Astrocyte of the spinal cord (primary cell): ENCODE results near the gene MCU.

Experiments used
- DNase-seq: peaks from one replicate; pipeline ENCODE4 v3.0.0; 2011; ENCODE audit warnings: low read depth, low spot score
- H3K4me3 ChIP-seq: 2 replicates; pipeline ENCODE4 v1.5.1; 2011; ENCODE audit warnings: low read depth, mild to moderate bottlenecking, low read length, moderate library complexity
- in situ Hi-C: cut with HindIII; loops from 2 replicates; pipeline ENCODE4 v1.10.0; 2017; ENCODE audit warnings: low sequenced_read_pairs
- TF ChIP-seq, protein P1 (sequence below): IDR thresholded peaks from 2 replicates; pipeline ENCODE4 v1.5.1; 2012; ENCODE audit warnings: low read depth, mild to moderate bottlenecking, low read length, inconsistent platforms

Gene MCU

GRCh38 chr10:72796042-72796441 is 104.1 kb downstream of the MCU start:
- in situ Hi-C loops, result no loop called here
- no peak overlapping the region for H3K4me3 ChIP-seq
- TF ChIP-seq, protein P1, sequence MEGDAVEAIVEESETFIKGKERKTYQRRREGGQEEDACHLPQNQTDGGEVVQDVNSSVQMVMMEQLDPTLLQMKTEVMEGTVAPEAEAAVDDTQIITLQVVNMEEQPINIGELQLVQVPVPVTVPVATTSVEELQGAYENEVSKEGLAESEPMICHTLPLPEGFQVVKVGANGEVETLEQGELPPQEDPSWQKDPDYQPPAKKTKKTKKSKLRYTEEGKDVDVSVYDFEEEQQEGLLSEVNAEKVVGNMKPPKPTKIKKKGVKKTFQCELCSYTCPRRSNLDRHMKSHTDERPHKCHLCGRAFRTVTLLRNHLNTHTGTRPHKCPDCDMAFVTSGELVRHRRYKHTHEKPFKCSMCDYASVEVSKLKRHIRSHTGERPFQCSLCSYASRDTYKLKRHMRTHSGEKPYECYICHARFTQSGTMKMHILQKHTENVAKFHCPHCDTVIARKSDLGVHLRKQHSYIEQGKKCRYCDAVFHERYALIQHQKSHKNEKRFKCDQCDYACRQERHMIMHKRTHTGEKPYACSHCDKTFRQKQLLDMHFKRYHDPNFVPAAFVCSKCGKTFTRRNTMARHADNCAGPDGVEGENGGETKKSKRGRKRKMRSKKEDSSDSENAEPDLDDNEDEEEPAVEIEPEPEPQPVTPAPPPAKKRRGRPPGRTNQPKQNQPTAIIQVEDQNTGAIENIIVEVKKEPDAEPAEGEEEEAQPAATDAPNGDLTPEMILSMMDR, result no peak
- DNase-seq, result peak; percentile 24

GRCh38 chr10:72796538-72796937 is 104.6 kb downstream of the MCU start:
- in situ Hi-C loops, result no loop called here
- TF ChIP-seq, protein P1, result no peak

DNA sequence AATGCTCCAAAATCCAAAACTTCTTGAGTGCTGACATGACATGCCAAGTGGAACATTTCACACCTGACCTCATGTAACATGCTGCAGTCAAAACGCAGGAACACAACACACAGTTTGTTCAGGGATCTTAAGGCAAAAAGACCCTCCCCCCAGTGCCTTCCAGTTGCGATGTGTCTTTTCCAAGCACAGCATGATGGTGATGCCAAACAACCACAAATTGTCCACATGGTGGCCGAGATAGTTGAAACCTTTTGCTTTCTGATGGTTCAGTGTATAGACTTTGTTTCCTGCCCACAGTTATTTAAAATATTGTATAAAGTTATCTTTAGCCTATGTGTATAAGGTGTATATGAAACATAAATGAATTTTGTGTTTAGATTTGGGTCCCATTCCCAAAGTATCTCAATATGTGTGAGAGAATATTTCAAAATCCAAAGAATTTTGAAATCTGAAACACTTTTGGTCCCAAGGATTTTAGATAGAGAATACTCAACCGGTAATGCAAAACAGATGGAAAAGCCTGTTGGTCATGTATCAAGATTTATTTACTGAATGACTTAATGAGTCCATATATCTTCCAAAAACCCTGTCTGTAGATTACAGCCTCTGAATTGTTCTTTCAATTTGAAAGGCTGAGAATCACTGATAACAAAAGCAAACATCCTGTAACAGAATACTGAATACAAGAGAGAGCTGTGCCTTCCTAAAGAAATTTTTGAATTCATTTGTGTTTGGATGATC is 108.2 kb downstream of the MCU start:
- TF ChIP-seq, protein P1, result no peak
- no peak for DNase-seq
- no peak overlapping the region for H3K4me3 ChIP-seq
- in situ Hi-C loops, result no loop called here

More at GRCh38 chr10:72796538-72796937, 104.6 kb downstream of the MCU start:
- no peak overlapping the region for H3K4me3 ChIP-seq
- no peak for DNase-seq

DNA sequence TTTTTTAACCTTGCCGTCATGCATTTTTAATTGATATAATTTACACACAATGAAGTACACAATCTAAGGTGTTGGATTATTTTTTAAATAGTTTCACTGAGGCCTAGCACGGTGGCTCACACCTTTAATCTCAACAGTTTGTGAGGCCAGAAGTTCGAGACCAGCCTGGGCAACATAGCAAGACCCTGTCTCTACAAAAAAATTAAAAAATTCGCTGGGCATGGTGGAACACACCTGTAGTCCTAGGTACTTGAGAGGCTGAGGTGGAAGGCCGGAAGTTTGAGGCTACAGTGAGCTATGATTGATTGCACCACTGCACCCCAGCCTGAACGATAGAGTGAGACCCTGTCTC is 108.8 kb downstream of the MCU start:
- in situ Hi-C loops, result no loop called here
- TF ChIP-seq, protein P1, result no peak
- no peak overlapping the region for H3K4me3 ChIP-seq
- no peak for DNase-seq

GRCh38 chr10:72801263-72801868 is 109.4 kb downstream of the MCU start:
- no peak overlapping the region for H3K4me3 ChIP-seq
- TF ChIP-seq, protein P1, result no peak
- in situ Hi-C loops, result no loop called here
- no peak for DNase-seq

DNA sequence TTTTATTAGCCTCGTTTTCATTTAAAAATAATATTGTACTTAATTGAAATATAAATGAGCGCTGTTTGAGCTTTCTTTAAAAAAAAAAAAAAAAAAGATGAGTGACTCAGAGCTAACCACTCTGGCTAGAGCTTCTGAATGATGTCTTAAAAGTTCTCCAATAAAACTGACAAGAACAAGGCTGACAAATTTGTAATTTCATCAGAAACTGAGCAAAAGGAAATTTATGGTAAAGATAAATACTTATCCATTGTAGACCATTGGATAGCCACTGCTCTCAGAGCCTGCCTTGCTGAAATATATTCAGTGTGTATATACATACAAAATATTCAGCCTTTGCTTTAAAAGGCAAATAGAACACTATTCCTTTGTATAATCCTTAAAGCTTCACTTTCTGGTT is 110.4 kb downstream of the MCU start:
- in situ Hi-C loops, result no loop called here
- DNase-seq, result peak; percentile 62
- H3K4me3 ChIP-seq, result no peak overlapping the region
- TF ChIP-seq, protein P1, result no peak
